Transverse colon (tissue), 4 donors: ENCODE results near the gene XCR1.

Experiments
- POLR2A ChIP-seq: fragments of 450-650 bp; IDR thresholded peaks from one replicate; pipeline ENCODE4 v1.6.1; 2016; ENCODE audit warnings: antibody characterized with exemption, mild to moderate bottlenecking, moderate library complexity
- POLR2AphosphoS5 ChIP-seq, 3 donors: sonication (generic); formaldehyde crosslinking; IDR thresholded peaks; one replicate each; pipeline ENCODE4 v1.6.1; 2016; ENCODE audit warnings: antibody characterized with exemption in 3 of 3
- TF ChIP-seq, protein P1 (sequence below), 5 experiments: fragments of 200-600 bp in 3 of 5; fragments of 450-650 bp in 2 of 5; sonication (generic) in 3 of 5; IDR thresholded peaks; 1 replicate in 2 of 5; 2 replicates in 3 of 5; pipeline ENCODE4 v1.5.1; 2016 to 2017; ENCODE audit warnings: antibody characterized with exemption in 5 of 5, inconsistent platforms in 3 of 5, mild to moderate bottlenecking in 2 of 5, moderate library complexity in 1 of 5

GRCh38 chr3:45997942-45998341 lies 29.3 kb downstream of the XCR1 start:
- TF ChIP-seq, protein P1, sequence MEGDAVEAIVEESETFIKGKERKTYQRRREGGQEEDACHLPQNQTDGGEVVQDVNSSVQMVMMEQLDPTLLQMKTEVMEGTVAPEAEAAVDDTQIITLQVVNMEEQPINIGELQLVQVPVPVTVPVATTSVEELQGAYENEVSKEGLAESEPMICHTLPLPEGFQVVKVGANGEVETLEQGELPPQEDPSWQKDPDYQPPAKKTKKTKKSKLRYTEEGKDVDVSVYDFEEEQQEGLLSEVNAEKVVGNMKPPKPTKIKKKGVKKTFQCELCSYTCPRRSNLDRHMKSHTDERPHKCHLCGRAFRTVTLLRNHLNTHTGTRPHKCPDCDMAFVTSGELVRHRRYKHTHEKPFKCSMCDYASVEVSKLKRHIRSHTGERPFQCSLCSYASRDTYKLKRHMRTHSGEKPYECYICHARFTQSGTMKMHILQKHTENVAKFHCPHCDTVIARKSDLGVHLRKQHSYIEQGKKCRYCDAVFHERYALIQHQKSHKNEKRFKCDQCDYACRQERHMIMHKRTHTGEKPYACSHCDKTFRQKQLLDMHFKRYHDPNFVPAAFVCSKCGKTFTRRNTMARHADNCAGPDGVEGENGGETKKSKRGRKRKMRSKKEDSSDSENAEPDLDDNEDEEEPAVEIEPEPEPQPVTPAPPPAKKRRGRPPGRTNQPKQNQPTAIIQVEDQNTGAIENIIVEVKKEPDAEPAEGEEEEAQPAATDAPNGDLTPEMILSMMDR (IDR thresholded peaks at IDR 0.05) = no peak
- TF ChIP-seq POLR2A (no peak), POLR2AphosphoS5 (IDR thresholded peaks at IDR 0.05) (no peak)
